ENCODE measurements around the gene OBP2A. TPM values are rescaled to one million over a fixed set of nuclear protein-coding genes. Genes with fewer than 3 reads are reported as not detected.

OBP2A gene
- total RNA-seq, 4 donors from 2014 or later: not detected

DNA sequence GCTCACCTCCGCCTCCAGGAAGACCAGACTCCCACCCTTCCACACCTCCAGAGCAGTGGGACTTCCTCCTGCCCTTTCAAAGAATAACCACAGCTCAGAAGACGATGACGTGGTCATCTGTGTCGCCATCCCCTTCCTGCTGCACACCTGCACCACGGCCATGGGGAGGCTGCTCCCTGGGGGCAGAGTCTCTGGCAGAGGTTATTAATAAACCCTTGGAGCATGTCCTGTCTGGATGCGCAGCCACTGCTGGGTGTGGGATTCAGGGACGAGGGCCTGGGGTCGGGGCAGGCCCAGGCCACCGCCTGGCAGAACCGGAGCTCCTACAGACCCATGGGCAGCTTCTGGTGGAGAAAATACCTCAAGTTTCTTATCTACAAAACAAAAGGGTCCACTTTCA lies 20.6 kb downstream of the OBP2A start:
- Histone ChIP-seq H3K4me1 (no peaks in the 10 kb centered on the region), H3K27me3 (peaks cover 67% of the 10 kb centered on the region), H3K27ac (no peak overlapping the region), H3K4me3 (no peak overlapping the region), H3K36me3 (no peaks in the 10 kb centered on the region), H3K9me3 (peaks cover 0 to 18% (median 0%) of the 10 kb centered on the region in 3 donors)
- ATAC-seq: no peak
- TF ChIP-seq, protein P1, sequence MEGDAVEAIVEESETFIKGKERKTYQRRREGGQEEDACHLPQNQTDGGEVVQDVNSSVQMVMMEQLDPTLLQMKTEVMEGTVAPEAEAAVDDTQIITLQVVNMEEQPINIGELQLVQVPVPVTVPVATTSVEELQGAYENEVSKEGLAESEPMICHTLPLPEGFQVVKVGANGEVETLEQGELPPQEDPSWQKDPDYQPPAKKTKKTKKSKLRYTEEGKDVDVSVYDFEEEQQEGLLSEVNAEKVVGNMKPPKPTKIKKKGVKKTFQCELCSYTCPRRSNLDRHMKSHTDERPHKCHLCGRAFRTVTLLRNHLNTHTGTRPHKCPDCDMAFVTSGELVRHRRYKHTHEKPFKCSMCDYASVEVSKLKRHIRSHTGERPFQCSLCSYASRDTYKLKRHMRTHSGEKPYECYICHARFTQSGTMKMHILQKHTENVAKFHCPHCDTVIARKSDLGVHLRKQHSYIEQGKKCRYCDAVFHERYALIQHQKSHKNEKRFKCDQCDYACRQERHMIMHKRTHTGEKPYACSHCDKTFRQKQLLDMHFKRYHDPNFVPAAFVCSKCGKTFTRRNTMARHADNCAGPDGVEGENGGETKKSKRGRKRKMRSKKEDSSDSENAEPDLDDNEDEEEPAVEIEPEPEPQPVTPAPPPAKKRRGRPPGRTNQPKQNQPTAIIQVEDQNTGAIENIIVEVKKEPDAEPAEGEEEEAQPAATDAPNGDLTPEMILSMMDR (IDR thresholded peaks at IDR 0.05): no peak
- no peak for TF ChIP-seq POLR2A (IDR thresholded peaks at IDR 0.05)
- TF ChIP-seq EP300 (IDR thresholded peaks at IDR 0.05): no peak
- TF ChIP-seq POLR2AphosphoS5 (IDR thresholded peaks at IDR 0.05): no peak
- 71% methylated on average over 2 of the region's 10 CpGs; no CpG with 5 or more reads in 1 of the 2 donors for WGBS, 2 donors (ENCODE audit: low coverage in 1 of 2)

DNA sequence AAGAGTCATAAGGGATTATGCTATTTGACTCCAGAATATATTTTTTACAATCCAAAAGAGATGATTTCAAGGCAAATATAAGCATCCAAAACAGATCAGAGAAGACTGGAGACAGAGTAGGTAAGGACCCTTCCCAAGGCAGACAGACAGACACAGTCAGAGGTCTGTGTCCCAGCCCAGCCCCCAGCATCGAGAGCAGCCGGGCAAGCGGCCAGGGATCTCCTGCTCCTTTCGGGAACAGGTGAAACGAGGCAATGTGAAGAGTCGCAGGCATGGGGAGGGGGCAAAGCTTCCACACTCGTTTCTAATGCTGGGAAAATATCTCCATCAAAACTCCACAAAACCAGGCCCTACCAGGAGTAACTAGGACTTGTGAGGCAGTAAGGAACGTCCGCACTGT lies 21.4 kb downstream of the OBP2A start:
- peaks cover 0 to 10% (median 0%) of the 10 kb centered on the region in 3 donors for H3K9me3 ChIP-seq
- 59 to 79% methylated on average over 2 to 7 of the region's 9 CpGs for WGBS, 2 donors (ENCODE audit: low coverage in 1 of 2)
- no peaks in the 10 kb centered on the region for H3K36me3 ChIP-seq
- no peak for ATAC-seq
- no peaks in the 10 kb centered on the region for H3K4me1 ChIP-seq
- H3K27ac ChIP-seq: no peak overlapping the region
- TF ChIP-seq, protein P1 (IDR thresholded peaks at IDR 0.05): no peak
- TF ChIP-seq POLR2AphosphoS5 (IDR thresholded peaks at IDR 0.05) (no peak), EP300 (IDR thresholded peaks at IDR 0.05) (no peak), POLR2A (IDR thresholded peaks at IDR 0.05) (no peak)
- H3K27me3 ChIP-seq: peaks cover 67% of the 10 kb centered on the region
- no peak overlapping the region for H3K4me3 ChIP-seq

- no peak for ATAC-seq
- 80 to 83% methylated on average over 6 of the region's 6 CpGs for WGBS, 2 donors (ENCODE audit: low coverage in 1 of 2)
- no peak for TF ChIP-seq POLR2A (IDR thresholded peaks at IDR 0.05)
- TF ChIP-seq, protein P1 (IDR thresholded peaks at IDR 0.05): no peak
- no peak for TF ChIP-seq POLR2AphosphoS5 (IDR thresholded peaks at IDR 0.05)
- TF ChIP-seq EP300 (IDR thresholded peaks at IDR 0.05): no peak
- Histone ChIP-seq H3K36me3 (no peaks in the 10 kb centered on the region), H3K4me1 (no peaks in the 10 kb centered on the region), H3K27me3 (peaks cover 66% of the 10 kb centered on the region), H3K4me3 (no peak overlapping the region), H3K27ac (no peak overlapping the region), H3K9me3 (peaks cover 0 to 10% (median 0%) of the 10 kb centered on the region in 3 donors)
These were observed 22.1 kb downstream of the OBP2A start for GRCh38 chr9:135568026-135568425.

- peaks cover 0 to 10% (median 0%) of the 10 kb centered on the region in 3 donors for H3K9me3 ChIP-seq
- H3K27ac ChIP-seq: no peak overlapping the region
- WGBS, 2 donors (ENCODE audit: low coverage in 1 of 2): 28 to 46% methylated on average over 3 of the region's 3 CpGs
- peaks cover 64% of the 10 kb centered on the region for H3K27me3 ChIP-seq
- no peaks in the 10 kb centered on the region for H3K4me1 ChIP-seq
- H3K4me3 ChIP-seq: no peak overlapping the region
- TF ChIP-seq EP300 (IDR thresholded peaks at IDR 0.05): no peak
- TF ChIP-seq, protein P1 (IDR thresholded peaks at IDR 0.05): no peak
- no peak for TF ChIP-seq POLR2AphosphoS5 (IDR thresholded peaks at IDR 0.05)
- TF ChIP-seq POLR2A (IDR thresholded peaks at IDR 0.05): no peak
- no peak for ATAC-seq
- H3K36me3 ChIP-seq: no peaks in the 10 kb centered on the region
These were observed 24.5 kb downstream of the OBP2A start for GRCh38 chr9:135570456-135570855.

GRCh38 chr9:135572233-135572632 lies 26.3 kb downstream of the OBP2A start:
- no peaks in the 10 kb centered on the region for H3K4me1 ChIP-seq
- H3K27me3 ChIP-seq: peaks cover 57% of the 10 kb centered on the region
- no peak overlapping the region for H3K27ac ChIP-seq
- TF ChIP-seq, protein P1 (IDR thresholded peaks at IDR 0.05): no peak
- TF ChIP-seq POLR2A (IDR thresholded peaks at IDR 0.05): no peak
- no peak for TF ChIP-seq POLR2AphosphoS5 (IDR thresholded peaks at IDR 0.05)
- TF ChIP-seq EP300 (IDR thresholded peaks at IDR 0.05): no peak
- H3K36me3 ChIP-seq: no peaks in the 10 kb centered on the region
- no peak overlapping the region for H3K4me3 ChIP-seq
- ATAC-seq: no peak
- peaks cover 0 to 10% (median 0%) of the 10 kb centered on the region in 3 donors for H3K9me3 ChIP-seq
- WGBS, 2 donors (ENCODE audit: low coverage in 1 of 2): 79 to 89% methylated on average over 2 of the region's 2 CpGs

Data from gastroesophageal sphincter (tissue), 4 donors.